SK-N-SH (cell line): ENCODE data around the gene CHST13.

ENCODE experiments used
- CTCF ChIP-seq: fragments of 200-600 bp; sonication (generic); IDR thresholded peaks from 2 replicates; pipeline ENCODE4 v1.6.1; 2017; ENCODE audit warnings: antibody characterized with exemption, mild to moderate bottlenecking, moderate library complexity
- GATA2 ChIP-seq: sonication (generic); formaldehyde crosslinking; IDR thresholded peaks from 2 replicates; pipeline ENCODE4 v1.5.0; 2020; ENCODE audit warnings: mild to moderate bottlenecking, missing genetic modification reagents

- TF ChIP-seq CTCF (no peak), GATA2 (CRISPR knock-in tag) (no peak)
These were observed 42.0 kb upstream of the CHST13 start for GRCh38 chr3:126481808-126482502.
